GM23338 (cell line): ENCODE measurements around the gene NSL1. TPM values are rescaled to one million over a fixed set of nuclear protein-coding genes. Genes with fewer than 3 reads are reported as not detected.

Experiments used
- ATAC-seq: fragments of 200-7000 bp; cut with Tn5 transposase; 3 replicates; pipeline ENCODE4 v1.9.1; 2020
- DNase-seq: peaks from one replicate; pipeline ENCODE4 v3.0.0-alpha.2; 2015; ENCODE audit warnings: low spot score
- H2AFZ ChIP-seq: fragments of 200-600 bp; sonication (generic); 2 replicates; pipeline ENCODE4 v1.8.0; 2016; ENCODE audit warnings: antibody characterized with exemption, mild to moderate bottlenecking, moderate library complexity
- H3F3A ChIP-seq: fragments of 200-600 bp; sonication (generic); replicated peaks from 2 replicates; pipeline ENCODE4 v1.8.0; 2017; ENCODE audit warnings: antibody characterized with exemption, mixed run types, low read depth
- H3K27ac ChIP-seq: fragments of 200-600 bp; sonication (generic); 2 replicates; pipeline ENCODE4 v1.6.1; 2016; ENCODE audit warnings: low read depth
- H3K27me3 ChIP-seq: fragments of 200-600 bp; sonication (generic); 2 replicates; pipeline ENCODE4 v1.8.0; 2016; ENCODE audit warnings: mild to moderate bottlenecking, mixed run types, moderate library complexity; ENCODE audit not compliant: insufficient read depth
- H3K36me3 ChIP-seq: fragments of 200-600 bp; sonication (generic); 2 replicates; pipeline ENCODE4 v1.8.0; 2016; ENCODE audit warnings: mild to moderate bottlenecking; ENCODE audit not compliant: insufficient read depth
- H3K4me1 ChIP-seq: fragments of 200-600 bp; sonication (generic); 2 replicates; pipeline ENCODE4 v1.8.0; 2016; ENCODE audit warnings: mild to moderate bottlenecking, moderate library complexity; ENCODE audit not compliant: insufficient read depth
- H3K4me2 ChIP-seq: fragments of 200-600 bp; sonication (generic); 2 replicates; pipeline ENCODE4 v1.7.1; 2017; ENCODE audit warnings: mixed run types
- H3K4me3 ChIP-seq: fragments of 200-600 bp; sonication (generic); 2 replicates; pipeline ENCODE4 v1.6.1; 2016; ENCODE audit warnings: mixed run types
- H3K79me2 ChIP-seq: fragments of 200-600 bp; sonication (generic); replicated peaks from 2 replicates; pipeline ENCODE4 v1.8.0; 2017; ENCODE audit warnings: mild to moderate bottlenecking; ENCODE audit not compliant: insufficient read depth
- H3K9me2 ChIP-seq: fragments of 200-600 bp; sonication (generic); 2 replicates; pipeline ENCODE4 v1.8.0; 2017; ENCODE audit not compliant: insufficient read depth
- H4K20me1 ChIP-seq: fragments of 200-600 bp; sonication (generic); replicated peaks from 2 replicates; pipeline ENCODE4 v1.8.0; 2017; ENCODE audit warnings: mild to moderate bottlenecking; ENCODE audit not compliant: insufficient read depth
- H3K27ac Mint-ChIP-seq: 2 replicates; pipeline ENCODE4 v1.8.0; 2020; ENCODE audit warnings: inconsistent platforms, mild to moderate bottlenecking, moderate library complexity, mixed read lengths
- H3K27me3 Mint-ChIP-seq: 3 replicates; pipeline ENCODE4 v1.8.0; 2022; ENCODE audit warnings: low read depth, mild to moderate bottlenecking, moderate library complexity, mixed read lengths, inconsistent platforms; ENCODE audit not compliant: insufficient read depth, poor library complexity
- H3K36me3 Mint-ChIP-seq: 3 replicates; pipeline ENCODE4 v1.8.0; 2021; ENCODE audit warnings: low read depth, mild to moderate bottlenecking, inconsistent platforms, moderate library complexity, mixed read lengths
- H3K4me1 Mint-ChIP-seq: 3 replicates; pipeline ENCODE4 v1.8.0; 2020; ENCODE audit warnings: mild to moderate bottlenecking, inconsistent platforms, mixed read lengths
- H3K4me3 Mint-ChIP-seq: 3 replicates; pipeline ENCODE4 v1.8.0; 2021; ENCODE audit warnings: moderate library complexity, mild to moderate bottlenecking, inconsistent platforms, mixed read lengths
- H3K9me3 Mint-ChIP-seq: 3 replicates; pipeline ENCODE4 v1.8.0; 2020; ENCODE audit warnings: moderate library complexity, mild to moderate bottlenecking, inconsistent platforms, mixed read lengths
- EZH2 ChIP-seq: fragments of 200-600 bp; sonication (generic); IDR thresholded peaks from one replicate; pipeline ENCODE4 v1.8.0; 2017; ENCODE audit warnings: antibody characterized with exemption, mild to moderate bottlenecking, low read depth; ENCODE audit not compliant: unreplicated experiment
- EZH2phosphoT487 ChIP-seq: fragments of 200-600 bp; sonication (generic); IDR thresholded peaks from one replicate; pipeline ENCODE4 v1.8.1; 2018; ENCODE audit warnings: antibody characterized with exemption; ENCODE audit not compliant: unreplicated experiment
- POLR2AphosphoS5 ChIP-seq: IDR thresholded peaks from 2 replicates; pipeline ENCODE4 v1.6.1; 2016; ENCODE audit warnings: antibody characterized with exemption, low read depth
- STAT1 ChIP-seq: IDR thresholded peaks from one replicate; pipeline ENCODE4 v1.6.1; 2016; ENCODE audit warnings: antibody characterized with exemption; ENCODE audit not compliant: unreplicated experiment
- ZNF114 ChIP-seq: fragments of 250-450 bp; sonication (Bioruptor Pico); IDR thresholded peaks from 2 replicates; pipeline ENCODE4 v1.5.0; 2020; ENCODE audit warnings: mild to moderate bottlenecking, moderate library complexity
- ZNF331 ChIP-seq: fragments of 250-450 bp; sonication (Bioruptor Pico); IDR thresholded peaks from 2 replicates; pipeline ENCODE4 v1.5.0; 2020; ENCODE audit warnings: low read depth, mild to moderate bottlenecking, moderate library complexity
- ZNF462 ChIP-seq: fragments of 250-450 bp; sonication (Bioruptor Pico); IDR thresholded peaks from 2 replicates; pipeline ENCODE4 v1.5.0; 2020; ENCODE audit warnings: mild to moderate bottlenecking, moderate library complexity
- polyA plus RNA-seq: library from polyadenylated mRNA; unstranded; fragments of >200 nt; fragmentation: Nextera tagmentation; extraction: Ambion mirVana; gene quantifications from 2 replicates; pipeline ENCODE4 v1.2.1, GENCODE V29; 2016
- total RNA-seq: library from RNA; depleted of rRNA; stranded (reverse); fragments of >200 nt; shearing (Covaris generic); gene quantifications from 2 replicates; pipeline ENCODE4 v1.2.3, GENCODE V29; 2014
- TF ChIP-seq, protein P1 (sequence below), 2 experiments: fragments of 200-600 bp in 1 of 2; sonication (generic) in 1 of 2; conservative IDR thresholded peaks; 2 replicates each; pipeline versions ENCODE4 v1.5.1 to v1.6.1; 2016 to 2017; ENCODE audit warnings: antibody characterized with exemption in 2 of 2, low read depth in 2 of 2, mild to moderate bottlenecking in 2 of 2, moderate library complexity in 1 of 2

The NSL1 gene
- total and polyA plus RNA-seq, 2 experiments from 2014 or later: 96.8 to 102 TPM

GRCh38 chr1:212689758-212690529, 101.6 kb downstream of the NSL1 start (continued):
- TF ChIP-seq ZNF462 (CRISPR knock-in tag) (no peak), EZH2phosphoT487 (no peak), EZH2 (no peak)
- TF ChIP-seq, protein P1, sequence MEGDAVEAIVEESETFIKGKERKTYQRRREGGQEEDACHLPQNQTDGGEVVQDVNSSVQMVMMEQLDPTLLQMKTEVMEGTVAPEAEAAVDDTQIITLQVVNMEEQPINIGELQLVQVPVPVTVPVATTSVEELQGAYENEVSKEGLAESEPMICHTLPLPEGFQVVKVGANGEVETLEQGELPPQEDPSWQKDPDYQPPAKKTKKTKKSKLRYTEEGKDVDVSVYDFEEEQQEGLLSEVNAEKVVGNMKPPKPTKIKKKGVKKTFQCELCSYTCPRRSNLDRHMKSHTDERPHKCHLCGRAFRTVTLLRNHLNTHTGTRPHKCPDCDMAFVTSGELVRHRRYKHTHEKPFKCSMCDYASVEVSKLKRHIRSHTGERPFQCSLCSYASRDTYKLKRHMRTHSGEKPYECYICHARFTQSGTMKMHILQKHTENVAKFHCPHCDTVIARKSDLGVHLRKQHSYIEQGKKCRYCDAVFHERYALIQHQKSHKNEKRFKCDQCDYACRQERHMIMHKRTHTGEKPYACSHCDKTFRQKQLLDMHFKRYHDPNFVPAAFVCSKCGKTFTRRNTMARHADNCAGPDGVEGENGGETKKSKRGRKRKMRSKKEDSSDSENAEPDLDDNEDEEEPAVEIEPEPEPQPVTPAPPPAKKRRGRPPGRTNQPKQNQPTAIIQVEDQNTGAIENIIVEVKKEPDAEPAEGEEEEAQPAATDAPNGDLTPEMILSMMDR (conservative IDR thresholded peaks at IDR 0.05; ENCODE audit: low read depth in 2 of 2): no peak

DNA sequence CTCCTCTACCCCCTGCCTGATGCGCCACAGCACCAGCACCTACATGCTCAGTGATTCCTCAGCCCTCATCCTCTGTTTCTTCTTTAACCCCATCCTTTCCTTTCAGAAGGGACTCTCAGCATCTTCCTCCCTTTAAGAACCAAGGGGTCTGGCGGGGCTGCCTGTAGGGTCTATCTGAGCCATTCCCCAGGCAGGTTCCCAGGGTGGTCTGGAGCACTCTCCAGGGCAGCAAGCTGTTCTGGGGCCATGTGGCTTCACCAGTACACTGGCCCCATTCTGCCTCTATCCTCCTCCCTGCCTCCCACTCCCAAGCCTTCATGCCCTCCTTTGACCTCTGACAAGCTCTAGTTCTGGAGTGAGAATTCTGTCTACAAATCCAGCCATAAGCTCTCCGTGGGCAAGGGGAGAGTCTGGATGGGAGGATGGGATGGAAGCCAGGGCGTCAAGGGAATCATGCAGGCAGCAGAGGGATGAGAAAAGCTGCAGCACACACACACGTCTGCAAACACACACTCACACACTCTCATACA, 102.3 kb downstream of the NSL1 start:
- H3F3A ChIP-seq: no peaks in the 10 kb centered on the region
- H4K20me1 ChIP-seq: no peaks in the 10 kb centered on the region
- H3K9me3 Mint-ChIP-seq: no peaks in the 10 kb centered on the region
- no peaks in the 10 kb centered on the region for H3K27me3 ChIP-seq
- H3K9me2 ChIP-seq: peaks cover under 1% of the 10 kb centered on the region; the same call in 1 of the 2 replicates
- no peak overlapping the region for H3K4me3 Mint-ChIP-seq
- no peaks in the 10 kb centered on the region; the same call in 2 of the 3 replicates for H3K36me3 Mint-ChIP-seq
- no peak overlapping the region for H3K27ac ChIP-seq
- no peak overlapping the region for H3K27ac Mint-ChIP-seq
- no peaks in the 10 kb centered on the region for H3K79me2 ChIP-seq
- peaks cover 13% of the 10 kb centered on the region for H3K4me1 Mint-ChIP-seq
- H3K4me2 ChIP-seq: no peak overlapping the region
- DNase-seq (no peak), ATAC-seq (no peak)
- H3K4me3 ChIP-seq: no peak overlapping the region
- peaks cover 3% of the 10 kb centered on the region for H3K27me3 Mint-ChIP-seq
- peaks cover 20% of the 10 kb centered on the region for H3K4me1 ChIP-seq
- H2AFZ ChIP-seq: no peak overlapping the region
- H3K36me3 ChIP-seq: no peaks in the 10 kb centered on the region; the same call in 1 of the 2 replicates
- TF ChIP-seq POLR2AphosphoS5 (no peak), STAT1 (no peak), EZH2 (no peak), EZH2phosphoT487 (no peak), ZNF114 (CRISPR knock-in tag) (no peak), ZNF331 (CRISPR knock-in tag) (no peak)
